Measurements from ENCODE around the gene CDC73. TPM values are rescaled to one million over a fixed set of nuclear protein-coding genes. Genes with fewer than 3 reads are reported as not detected.

The CDC73 gene
- total and polyA plus RNA-seq, 10 of the 15 experiments (the other 5 are each of a cell fraction or from before 2014, with no cell fraction given): 10.6 to 43.4 (median 21.7) TPM

- Histone ChIP-seq H3K36me3 (ENCODE audit: control insufficient read depth in 2 of 2, insufficient read depth in 2 of 2, low read length in 1 of 2) (peaks cover 0 to 7% of the 10 kb centered on the region in 2 experiments; a peak in 2 of 4 replicates), H3K27ac (ENCODE audit: control insufficient read depth, insufficient read depth) (no peak overlapping the region), H3K79me2 (ENCODE audit: control insufficient read depth, insufficient read depth, low read length) (no peaks in the 10 kb centered on the region), H3K4me2 (ENCODE audit: control insufficient read depth, insufficient read depth) (no peak overlapping the region), H3K9ac (ENCODE audit: control insufficient read depth, insufficient read depth, low read length) (no peak overlapping the region), H3K9me3 (replicated peaks; ENCODE audit: control insufficient read depth, insufficient read depth, low read length) (no peaks in the 10 kb centered on the region), H3K4me1 (ENCODE audit: control insufficient read depth, insufficient read depth, low read length) (no peaks in the 10 kb centered on the region), H3K4me3 (no peak overlapping the region), H3K27me3 (replicated peaks in 1 of 2; ENCODE audit: control insufficient read depth in 2 of 2, insufficient read depth in 2 of 2, low read length in 1 of 2) (no peaks in the 10 kb centered on the region), H2AFZ (ENCODE audit: control insufficient read depth, low read depth, low read length) (no peak overlapping the region), H4K20me1 (ENCODE audit: control insufficient read depth, insufficient read depth) (no peaks in the 10 kb centered on the region)
- POLR2A ChIA-PET: interaction anchor here (0.6 kb wide), 1 partner anchor 28 kb away, joined by 3 read pairs; no protein-coding TSS in a partner anchor
- CTCF ChIA-PET: interaction anchor here (0.6 to 2.5 kb wide), 3 partner anchors 13 to 40 kb away, joined by 3 to 8 read pairs (median 5); no protein-coding TSS in a partner anchor
- RAD21 ChIA-PET (ENCODE audit: unreplicated experiment): no interaction called here
- no peak for DNase-seq (ENCODE audit: low read depth, low spot score)
- BruUV-seq (replicated peaks): no TSS peak
- SMC1A ChIA-PET (ENCODE audit: uncharacterized antibody, unreplicated experiment): interaction anchor here (0.8 to 1.8 kb wide), 3 partner anchors 19 to 33 kb away, joined by 3 to 4 read pairs (median 4); no protein-coding TSS in a partner anchor
- 99% methylated on average over 3 of the region's 3 CpGs for WGBS (ENCODE audit: insufficient coverage, insufficient replicate concordance, low lambda C conversion rate, missing lambda C conversion rate)
- ATAC-seq: no peak
- FAIRE-seq: no peak
- in situ Hi-C loops (cut with MboI) (no loop called here), intact Hi-C loops (cut with micrococcal nuclease; ENCODE audit: unreplicated experiment) (no loop called here)
- TF ChIP-seq RUNX3 (IDR thresholded peaks at IDR 0.05; ENCODE audit: low read length) (no peak), NR2F1 (conservative IDR thresholded peaks at IDR 0.05) (no peak), ZBTB33 (IDR thresholded peaks at IDR 0.05) (no peak), NR2C1 (IDR thresholded peaks at IDR 0.05) (no peak), NBN (IDR thresholded peaks at IDR 0.05) (no peak), PBX3 (IDR thresholded peaks at IDR 0.05; ENCODE audit: insufficient replicate concordance, low read depth, low read length) (no peak), MEF2A (IDR thresholded peaks at IDR 0.05; ENCODE audit: insufficient read depth, low read depth, low read length) (no peak), LARP7 (IDR thresholded peaks at IDR 0.05) (no peak), PRDM15 (CRISPR knock-in tag; IDR thresholded peaks at IDR 0.05) (no peak), ZNF24 (IDR thresholded peaks at IDR 0.05) (no peak), DPF2 (IDR thresholded peaks at IDR 0.05) (no peak), ZNF384 (IDR thresholded peaks at IDR 0.05; ENCODE audit: borderline replicate concordance, low read depth, low read length) (no peak), MEF2B (IDR thresholded peaks at IDR 0.05; ENCODE audit: partially characterized antibody, poor library complexity, severe bottlenecking) (no peak), PAX5 (IDR thresholded peaks at IDR 0.05; ENCODE audit: borderline replicate concordance, low read depth, low read length) (no peak), IRF3 (IDR thresholded peaks at IDR 0.05) (no peak)
Observed at GRCh38 chr1:193156117-193156821, 34.4 kb downstream of the CDC73 start.
